PFSK-1 (cell line): ENCODE results near the gene HDGFL3.

Source experiments
- POLR2AphosphoS5 ChIP-seq: IDR thresholded peaks from 2 replicates; pipeline ENCODE4 v1.6.1; 2012; ENCODE audit warnings: low read depth, mild to moderate bottlenecking, control low read depth, low read length, moderate library complexity
- REST ChIP-seq, 2 experiments: IDR thresholded peaks; 2 replicates each; pipeline versions ENCODE4 v1.6.1 to v1.8.0; 2011 to 2012; ENCODE audit warnings: low read depth in 2 of 2, low read length in 2 of 2, control low read depth in 1 of 2, inconsistent platforms in 1 of 2, mild to moderate bottlenecking in 1 of 2, moderate library complexity in 1 of 2; ENCODE audit not compliant: insufficient read depth in 1 of 2
- SIN3A ChIP-seq: IDR thresholded peaks from 2 replicates; pipeline ENCODE4 v1.6.1; 2012; ENCODE audit warnings: mild to moderate bottlenecking, low read length, moderate library complexity, borderline replicate concordance; ENCODE audit not compliant: insufficient read depth
- TAF1 ChIP-seq: IDR thresholded peaks from 2 replicates; pipeline ENCODE4 v1.6.1; 2012; ENCODE audit warnings: low read length, control low read depth, borderline replicate concordance; ENCODE audit not compliant: insufficient read depth

- TF ChIP-seq POLR2AphosphoS5 = no peak
- no peak for TF ChIP-seq REST (IDR thresholded peaks at IDR 0.05; ENCODE audit: insufficient read depth in 1 of 2, low read depth in 2 of 2, low read length in 2 of 2)
- no peak for TF ChIP-seq TAF1
- no peak for TF ChIP-seq SIN3A
These were observed 91.6 kb downstream of the HDGFL3 start for GRCh38 chr15:83115831-83116565.
